ENCODE data around the gene SPAG4. TPM values are rescaled to one million over a fixed set of nuclear protein-coding genes. Genes with fewer than 3 reads are reported as not detected.

SPAG4 gene
- total RNA-seq, 1 experiment from 2014 or later = 0.67 TPM

DNA sequence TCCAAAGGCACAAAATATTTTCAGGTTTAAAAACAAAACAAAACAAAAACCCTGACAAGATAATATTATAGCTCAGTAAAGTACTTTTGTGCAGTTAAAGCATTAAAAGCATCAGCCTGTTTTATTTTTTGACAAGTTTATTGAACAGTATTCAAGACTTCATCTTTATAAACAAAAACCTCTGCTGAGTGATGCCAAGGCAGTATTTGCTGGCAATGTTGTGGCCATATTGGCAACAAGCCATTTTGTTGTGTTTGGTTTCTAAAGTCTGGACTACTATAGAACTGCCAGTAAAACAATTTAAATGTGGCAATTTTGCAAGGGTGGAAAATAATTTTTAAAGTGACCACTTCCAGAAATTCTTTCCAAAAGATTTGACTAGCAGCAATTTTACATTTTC lies 33.2 kb downstream of the SPAG4 start:
- H3K4me3 ChIP-seq (ENCODE audit: low read depth, low read length, poor library complexity, severe bottlenecking) = no peak overlapping the region
- H3K9me3 ChIP-seq (ENCODE audit: low read depth, low read length, poor library complexity, severe bottlenecking) = no peaks in the 10 kb centered on the region
- BruUV-seq (replicated peaks) = no TSS peak
- DNase-seq (ENCODE audit: low spot score) = no peak
- ChIA-PET POLR2A (ENCODE audit: low non-redundant PET) (no interaction called here), CTCF (no interaction called here)
- peaks cover 50% of the 10 kb centered on the region for H3K36me3 ChIP-seq (ENCODE audit: insufficient read depth, low read length, poor library complexity, severe bottlenecking)
- intact Hi-C loops (cut with micrococcal nuclease; ENCODE audit: unreplicated experiment) = no loop called here
- no peaks in the 10 kb centered on the region for H3K27me3 ChIP-seq (replicated peaks; ENCODE audit: insufficient read depth, low read depth, low read length, poor library complexity)
- TF ChIP-seq EZH2 (IDR thresholded peaks at IDR 0.05; ENCODE audit: borderline replicate concordance, low read depth, low read length, poor library complexity, severe bottlenecking) = no peak
- TF ChIP-seq CTCF (conservative IDR thresholded peaks at IDR 0.05; ENCODE audit: low read depth, low read length) = no peak
- no peak overlapping the region for H3K27ac ChIP-seq (ENCODE audit: low read depth, low read length, poor library complexity, severe bottlenecking)
- no peaks in the 10 kb centered on the region for H3K4me1 ChIP-seq (ENCODE audit: insufficient read depth, low read length, poor library complexity, severe bottlenecking)

DNA sequence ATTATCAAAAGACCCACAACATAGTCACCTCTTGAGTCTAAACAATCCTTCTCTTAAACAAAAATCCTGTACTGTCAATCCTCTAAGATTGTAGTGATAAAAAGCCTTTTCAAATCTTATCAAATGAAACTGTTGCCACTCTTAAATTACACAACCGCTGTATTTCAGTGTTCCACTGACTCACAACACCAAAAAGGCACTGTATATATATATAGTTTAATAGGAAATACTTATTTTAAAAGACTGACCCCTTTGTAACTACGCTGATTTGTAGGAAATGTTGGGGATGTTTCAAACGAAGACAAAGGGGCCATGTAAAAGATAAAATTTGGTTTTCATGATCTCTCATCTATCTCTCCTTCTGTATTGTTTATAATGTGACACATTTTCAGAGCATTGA lies 35.0 kb downstream of the SPAG4 start:
- intact Hi-C loops (cut with micrococcal nuclease; ENCODE audit: unreplicated experiment) = no loop called here
- POLR2A ChIA-PET (ENCODE audit: low non-redundant PET) = no interaction called here
- H3K27me3 ChIP-seq (replicated peaks; ENCODE audit: insufficient read depth, low read depth, low read length, poor library complexity) = no peaks in the 10 kb centered on the region
- no peak for DNase-seq (ENCODE audit: low spot score)
- no peaks in the 10 kb centered on the region for H3K4me1 ChIP-seq (ENCODE audit: insufficient read depth, low read length, poor library complexity, severe bottlenecking)
- TF ChIP-seq EZH2 (IDR thresholded peaks at IDR 0.05; ENCODE audit: borderline replicate concordance, low read depth, low read length, poor library complexity, severe bottlenecking) = no peak
- TF ChIP-seq CTCF (conservative IDR thresholded peaks at IDR 0.05; ENCODE audit: low read depth, low read length) = no peak
- BruUV-seq (replicated peaks) = no TSS peak
- CTCF ChIA-PET = no interaction called here
- no peak overlapping the region for H3K27ac ChIP-seq (ENCODE audit: low read depth, low read length, poor library complexity, severe bottlenecking)
- no peak overlapping the region for H3K4me3 ChIP-seq (ENCODE audit: low read depth, low read length, poor library complexity, severe bottlenecking)
- no peaks in the 10 kb centered on the region for H3K9me3 ChIP-seq (ENCODE audit: low read depth, low read length, poor library complexity, severe bottlenecking)
- H3K36me3 ChIP-seq (ENCODE audit: insufficient read depth, low read length, poor library complexity, severe bottlenecking) = peaks cover 68% of the 10 kb centered on the region

GRCh38 chr20:35651958-35652357 lies 36.3 kb downstream of the SPAG4 start:
- intact Hi-C loops (cut with micrococcal nuclease; ENCODE audit: unreplicated experiment) = no loop called here
- Histone ChIP-seq H3K4me1 (ENCODE audit: insufficient read depth, low read length, poor library complexity, severe bottlenecking) (peaks cover 1% of the 10 kb centered on the region), H3K4me3 (ENCODE audit: low read depth, low read length, poor library complexity, severe bottlenecking) (no peak overlapping the region), H3K9me3 (ENCODE audit: low read depth, low read length, poor library complexity, severe bottlenecking) (no peaks in the 10 kb centered on the region), H3K27me3 (replicated peaks; ENCODE audit: insufficient read depth, low read depth, low read length, poor library complexity) (no peaks in the 10 kb centered on the region), H3K27ac (ENCODE audit: low read depth, low read length, poor library complexity, severe bottlenecking) (no peak overlapping the region), H3K36me3 (ENCODE audit: insufficient read depth, low read length, poor library complexity, severe bottlenecking) (peaks cover 74% of the 10 kb centered on the region)
- DNase-seq (ENCODE audit: low spot score) = no peak
- CTCF ChIA-PET = no interaction called here
- BruUV-seq (replicated peaks) = no TSS peak
- TF ChIP-seq EZH2 (IDR thresholded peaks at IDR 0.05; ENCODE audit: borderline replicate concordance, low read depth, low read length, poor library complexity, severe bottlenecking) (no peak), CTCF (conservative IDR thresholded peaks at IDR 0.05; ENCODE audit: low read depth, low read length) (no peak)
- POLR2A ChIA-PET (ENCODE audit: low non-redundant PET) = no interaction called here
